Measurements from ENCODE around the gene ZNF260.

The ZNF260 gene

GRCh38 chr19:36488118-36488845, 39.8 kb downstream of the ZNF260 start:
- no peak for TF ChIP-seq CTCF (IDR thresholded peaks at IDR 0.05)
- Mint-ChIP-seq H3K9me3 (peaks cover 95% of the 10 kb centered on the region), H3K27ac (no peak overlapping the region), H3K27me3 (ENCODE audit: low read depth, poor library complexity) (peaks cover 8% of the 10 kb centered on the region), H3K4me1 (peaks cover 19% of the 10 kb centered on the region), H3K4me3 (peak overlapping the region; percentile 99), H3K36me3 (ENCODE audit: low read depth) (peaks cover 75% of the 10 kb centered on the region)
- no peak for DNase-seq

- H3K36me3 Mint-ChIP-seq (ENCODE audit: low read depth): peaks cover 98% of the 10 kb centered on the region
- peaks cover 99% of the 10 kb centered on the region for H3K9me3 Mint-ChIP-seq
- H3K27ac Mint-ChIP-seq: no peak overlapping the region
- TF ChIP-seq CTCF (IDR thresholded peaks at IDR 0.05): no peak
- peaks cover 8% of the 10 kb centered on the region for H3K27me3 Mint-ChIP-seq (ENCODE audit: low read depth, poor library complexity)
- peaks cover 5% of the 10 kb centered on the region for H3K4me1 Mint-ChIP-seq
- DNase-seq: no peak
- no peak overlapping the region for H3K4me3 Mint-ChIP-seq
These were observed 44.4 kb downstream of the ZNF260 start for GRCh38 chr19:36483653-36484052.

- no peak for TF ChIP-seq CTCF (IDR thresholded peaks at IDR 0.05)
- DNase-seq: no peak
- H3K27me3 Mint-ChIP-seq (ENCODE audit: low read depth, poor library complexity): peaks cover 8% of the 10 kb centered on the region
- H3K4me1 Mint-ChIP-seq: no peaks in the 10 kb centered on the region
- H3K4me3 Mint-ChIP-seq: no peak overlapping the region
- no peak overlapping the region for H3K27ac Mint-ChIP-seq
- H3K36me3 Mint-ChIP-seq (ENCODE audit: low read depth): peaks cover 100% of the 10 kb centered on the region
- peaks cover 99% of the 10 kb centered on the region for H3K9me3 Mint-ChIP-seq
These were observed 45.2 kb downstream of the ZNF260 start for GRCh38 chr19:36482876-36483275.
